OCI-LY7 (cell line): ENCODE measurements around the gene NISCH.

Experiments
- EZH2phosphoT487 ChIP-seq: fragments of 200-600 bp; sonication (generic); IDR thresholded peaks from 2 replicates; pipeline ENCODE4 v1.6.1; 2018; ENCODE audit warnings: low read depth, borderline replicate concordance, mild to moderate bottlenecking, mixed run types, antibody characterized with exemption, low read length, moderate library complexity, mixed read lengths
- TF ChIP-seq, protein P1 (sequence below): fragments of 200-600 bp; sonication (generic); conservative IDR thresholded peaks from 2 replicates; pipeline ENCODE4 v1.5.1; 2014; ENCODE audit warnings: mild to moderate bottlenecking, antibody characterized with exemption, low read length, moderate library complexity, mixed read lengths

DNA sequence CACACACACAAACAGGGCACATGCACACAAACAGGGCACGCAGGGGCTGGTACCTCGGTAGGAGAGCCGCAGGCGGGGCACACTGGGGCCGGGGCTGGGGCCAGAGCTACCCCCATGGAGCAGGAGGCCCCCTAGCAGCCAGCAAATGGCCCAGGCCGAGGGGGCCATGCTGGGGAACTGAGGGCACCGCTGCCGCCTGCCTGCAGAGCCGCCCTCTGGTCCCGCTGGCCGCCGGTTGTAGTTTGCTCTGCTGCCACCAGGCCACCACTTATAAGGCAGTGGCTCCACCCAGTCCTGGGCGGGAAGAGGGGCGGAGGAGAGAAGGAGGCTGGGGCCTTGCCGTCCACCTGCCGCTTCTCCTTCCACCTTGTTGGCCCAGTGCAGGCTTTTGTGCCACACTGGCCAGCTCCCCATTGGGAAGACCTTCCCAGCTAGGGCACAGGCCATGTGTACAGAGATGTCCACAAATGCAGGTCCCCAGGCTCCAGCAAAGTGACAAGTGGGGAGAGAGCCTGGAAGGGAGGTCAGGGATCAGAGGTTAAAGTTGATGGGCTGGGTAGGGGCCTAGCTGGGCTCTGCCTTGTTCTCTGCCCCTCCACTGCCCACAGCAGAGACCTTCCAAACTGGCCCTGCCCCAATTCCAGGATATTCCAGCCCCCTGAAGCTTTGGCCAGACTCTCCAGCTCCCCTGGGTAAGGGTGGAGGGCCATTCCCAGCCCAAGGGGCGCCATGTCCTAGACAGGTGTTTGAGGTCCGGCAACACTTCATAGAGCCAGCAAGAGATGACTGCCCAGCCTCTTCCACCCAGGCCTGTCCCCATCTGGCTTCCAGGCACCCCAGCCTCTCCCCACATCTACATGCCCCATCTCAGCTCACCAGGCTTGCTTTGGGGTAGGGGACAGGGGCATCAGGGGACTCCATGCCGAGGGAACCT is 10.3 kb upstream of the NISCH start, which contains the start of gene SEMA3G:
- TF ChIP-seq, protein P1, sequence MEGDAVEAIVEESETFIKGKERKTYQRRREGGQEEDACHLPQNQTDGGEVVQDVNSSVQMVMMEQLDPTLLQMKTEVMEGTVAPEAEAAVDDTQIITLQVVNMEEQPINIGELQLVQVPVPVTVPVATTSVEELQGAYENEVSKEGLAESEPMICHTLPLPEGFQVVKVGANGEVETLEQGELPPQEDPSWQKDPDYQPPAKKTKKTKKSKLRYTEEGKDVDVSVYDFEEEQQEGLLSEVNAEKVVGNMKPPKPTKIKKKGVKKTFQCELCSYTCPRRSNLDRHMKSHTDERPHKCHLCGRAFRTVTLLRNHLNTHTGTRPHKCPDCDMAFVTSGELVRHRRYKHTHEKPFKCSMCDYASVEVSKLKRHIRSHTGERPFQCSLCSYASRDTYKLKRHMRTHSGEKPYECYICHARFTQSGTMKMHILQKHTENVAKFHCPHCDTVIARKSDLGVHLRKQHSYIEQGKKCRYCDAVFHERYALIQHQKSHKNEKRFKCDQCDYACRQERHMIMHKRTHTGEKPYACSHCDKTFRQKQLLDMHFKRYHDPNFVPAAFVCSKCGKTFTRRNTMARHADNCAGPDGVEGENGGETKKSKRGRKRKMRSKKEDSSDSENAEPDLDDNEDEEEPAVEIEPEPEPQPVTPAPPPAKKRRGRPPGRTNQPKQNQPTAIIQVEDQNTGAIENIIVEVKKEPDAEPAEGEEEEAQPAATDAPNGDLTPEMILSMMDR, result peak; percentile 48
- TF ChIP-seq EZH2phosphoT487, result no peak
